Right lobe of liver (tissue), 4 donors: ENCODE measurements around the gene TLNRD1.

Source experiments
- CTCF ChIP-seq, 4 donors: fragments of 200-600 bp in 3 of 4; fragments of 450-650 bp in 1 of 4; IDR thresholded peaks; one replicate each; pipeline versions ENCODE4 v1.5.1 to v1.8.0; 2016 to 2022; ENCODE audit warnings: antibody characterized with exemption in 4 of 4, mild to moderate bottlenecking in 2 of 4
- POLR2A ChIP-seq: fragments of 450-650 bp; IDR thresholded peaks from one replicate; pipeline ENCODE4 v1.6.1; 2017; ENCODE audit warnings: antibody characterized with exemption, mild to moderate bottlenecking
- donor health status: DM: no; HTN: no; CAD: no.
- donor health status: DM: no; HTN: no; CAD: no.
- donor health status: DM: no; HTN: yes; CAD: no.

- TF ChIP-seq CTCF (IDR thresholded peaks at IDR 0.05) (no peak), POLR2A (no peak)
Observed at GRCh38 chr15:81013396-81013929, 12.7 kb downstream of the TLNRD1 start.
